H9 (cell line): Measurements from ENCODE around the gene IL1RL2. TPM values are rescaled to one million over a fixed set of nuclear protein-coding genes. Genes with fewer than 3 reads are reported as not detected.

Experiments used
- DNase-seq: peaks from one replicate; pipeline ENCODE4 v3.0.0-alpha.2; 2017
- H2AFZ ChIP-seq: one replicate; pipeline ENCODE4 v1.6.1; 2013; ENCODE audit warnings: mild to moderate bottlenecking, low read length, control low read depth, moderate library complexity
- H2AK5ac ChIP-seq: 2 replicates; pipeline ENCODE4 v1.6.1; 2013; ENCODE audit warnings: low read length, control low read depth, mixed read lengths; ENCODE audit not compliant: insufficient read length
- H2BK120ac ChIP-seq: one replicate; pipeline ENCODE4 v1.6.1; 2013; ENCODE audit warnings: low read depth, mild to moderate bottlenecking, low read length, control low read depth, inconsistent platforms; ENCODE audit not compliant: poor library complexity, severe bottlenecking
- H2BK12ac ChIP-seq: 2 replicates; pipeline ENCODE4 v1.6.1; 2013; ENCODE audit warnings: low read length, control low read depth, mixed read lengths, low read depth; ENCODE audit not compliant: insufficient read length
- H2BK15ac ChIP-seq: 2 replicates; pipeline ENCODE4 v1.6.1; 2013; ENCODE audit warnings: low read depth, low read length, control low read depth
- H2BK20ac ChIP-seq: one replicate; pipeline ENCODE4 v1.6.1; 2013; ENCODE audit warnings: low read depth, mild to moderate bottlenecking, low read length, control low read depth, inconsistent platforms; ENCODE audit not compliant: poor library complexity, severe bottlenecking
- H2BK5ac ChIP-seq: 2 replicates; pipeline ENCODE4 v1.6.1; 2013; ENCODE audit warnings: low read length, control low read depth, mixed read lengths; ENCODE audit not compliant: insufficient read length
- H3K14ac ChIP-seq: 2 replicates; pipeline ENCODE4 v1.6.1; 2013; ENCODE audit warnings: low read length, control low read depth; ENCODE audit not compliant: insufficient read depth
- H3K18ac ChIP-seq: 2 replicates; pipeline ENCODE4 v1.6.1; 2013; ENCODE audit warnings: low read depth, mild to moderate bottlenecking, mixed read lengths, low read length, control low read depth; ENCODE audit not compliant: insufficient read length
- H3K23ac ChIP-seq: 2 replicates; pipeline ENCODE4 v1.6.1; 2013; ENCODE audit warnings: low read length, control low read depth, mixed read lengths, low read depth; ENCODE audit not compliant: insufficient read length
- H3K23me2 ChIP-seq: 2 replicates; pipeline ENCODE4 v1.6.1; 2013; ENCODE audit warnings: low read depth, mild to moderate bottlenecking, mixed read lengths, low read length, control low read depth; ENCODE audit not compliant: insufficient read length, poor library complexity, severe bottlenecking
- H3K27ac ChIP-seq: 2 replicates; pipeline ENCODE4 v1.5.1; 2013; ENCODE audit warnings: low read length, control low read depth, mixed read lengths, low read depth; ENCODE audit not compliant: insufficient read length
- H3K27me3 ChIP-seq: 2 replicates; pipeline ENCODE4 v1.6.1; 2013; ENCODE audit warnings: low read length, control low read depth, inconsistent platforms; ENCODE audit not compliant: insufficient read depth
- H3K4ac ChIP-seq: 2 replicates; pipeline ENCODE4 v1.6.1; 2013; ENCODE audit warnings: low read depth, mild to moderate bottlenecking, control low read depth, inconsistent platforms, low read length, moderate library complexity
- H3K4me1 ChIP-seq: 2 replicates; pipeline ENCODE4 v1.6.1; 2013; ENCODE audit warnings: low read length, control low read depth, inconsistent platforms; ENCODE audit not compliant: insufficient read depth
- H3K4me2 ChIP-seq: 2 replicates; pipeline ENCODE4 v1.6.1; 2013; ENCODE audit warnings: low read length, control low read depth, mixed read lengths; ENCODE audit not compliant: insufficient read length, insufficient read depth
- H3K56ac ChIP-seq: 2 replicates; pipeline ENCODE4 v1.6.1; 2013; ENCODE audit warnings: low read depth, mild to moderate bottlenecking, mixed read lengths, low read length, control low read depth; ENCODE audit not compliant: insufficient read length
- H3K79me1 ChIP-seq: 2 replicates; pipeline ENCODE4 v1.6.1; 2013; ENCODE audit warnings: low read depth, mild to moderate bottlenecking, moderate library complexity, low read length, control low read depth, inconsistent platforms; ENCODE audit not compliant: insufficient read depth, poor library complexity, severe bottlenecking
- H3K79me2 ChIP-seq: 2 replicates; pipeline ENCODE4 v1.6.1; 2013; ENCODE audit warnings: low read length, control low read depth, inconsistent platforms; ENCODE audit not compliant: insufficient read depth
- H3K9ac ChIP-seq: 2 replicates; pipeline ENCODE4 v1.6.1; 2013; ENCODE audit warnings: low read length, control low read depth, mixed read lengths; ENCODE audit not compliant: insufficient read length; ENCODE audit errors: extremely low read depth
- H3K9me3 ChIP-seq: one replicate; pipeline ENCODE4 v1.6.1; 2013; ENCODE audit warnings: low read depth, low read length, inconsistent platforms; ENCODE audit not compliant: control insufficient read depth
- H3T11ph ChIP-seq: one replicate; pipeline ENCODE4 v1.6.1; 2013; ENCODE audit warnings: mild to moderate bottlenecking, low read length, control low read depth, inconsistent platforms
- H4K20me1 ChIP-seq: one replicate; pipeline ENCODE4 v1.6.1; 2013; ENCODE audit not compliant: control insufficient read depth, insufficient read length, insufficient read depth
- H4K5ac ChIP-seq: 2 replicates; pipeline ENCODE4 v1.6.1; 2013; ENCODE audit warnings: low read depth, mild to moderate bottlenecking, mixed read lengths, low read length, control low read depth; ENCODE audit not compliant: insufficient read length
- H4K8ac ChIP-seq: replicated peaks from 2 replicates; pipeline ENCODE4 v1.6.1; 2013; ENCODE audit warnings: low read length, control low read depth, mixed read lengths, low read depth; ENCODE audit not compliant: insufficient read length
- H4K91ac ChIP-seq: 2 replicates; pipeline ENCODE4 v1.6.1; 2013; ENCODE audit warnings: low read depth, mild to moderate bottlenecking, moderate library complexity, mixed read lengths, low read length, control low read depth; ENCODE audit not compliant: insufficient read length
- H3K27ac Mint-ChIP-seq, 3 experiments: 2 replicates in 2 of 3; 3 replicates in 1 of 3; pipeline ENCODE4 v1.8.0; 2020 to 2021; ENCODE audit warnings: mixed read lengths in 3 of 3, mild to moderate bottlenecking in 1 of 3, moderate library complexity in 1 of 3
- H3K27me3 Mint-ChIP-seq: 2 replicates; pipeline ENCODE4 v1.8.0; 2021; ENCODE audit warnings: low read depth, mild to moderate bottlenecking, moderate library complexity, mixed read lengths
- H3K36me3 Mint-ChIP-seq, 3 experiments: 2 replicates in 2 of 3; 3 replicates in 1 of 3; pipeline ENCODE4 v1.8.0; 2020 to 2021; ENCODE audit warnings: low read depth in 3 of 3, mixed read lengths in 3 of 3; ENCODE audit not compliant: insufficient read depth in 1 of 3
- H3K4me1 Mint-ChIP-seq, 2 experiments: 2 replicates each; pipeline ENCODE4 v1.8.0; 2020; ENCODE audit warnings: mixed read lengths in 2 of 2
- H3K4me3 Mint-ChIP-seq, 2 experiments: 2 replicates in 1 of 2; 3 replicates in 1 of 2; pipeline ENCODE4 v1.8.0; 2020 to 2021; ENCODE audit warnings: mild to moderate bottlenecking in 2 of 2, mixed read lengths in 2 of 2, moderate library complexity in 1 of 2
- H3K9me3 Mint-ChIP-seq, 2 experiments: 2 replicates in 1 of 2; 3 replicates in 1 of 2; pipeline ENCODE4 v1.8.0; 2020; ENCODE audit warnings: mild to moderate bottlenecking in 2 of 2, mixed read lengths in 2 of 2, moderate library complexity in 1 of 2
- WGBS: extraction: QIAGEN DNeasy Blood & Tissue Kit; methylation state at CpG from one replicate; pipeline ENCODE4 v1.1.7; 2013; ENCODE audit warnings: missing lambda C conversion rate, low lambda C conversion rate, mixed read lengths; ENCODE audit not compliant: insufficient read length; ENCODE audit errors: extremely low coverage; 5-methylcytosine and 5-hydroxymethylcytosine counted together
- total RNA-seq: library from RNA; stranded (reverse); gene quantifications from 2 replicates; pipeline ENCODE4 v1.2.1, GENCODE V29; 2021
- TF ChIP-seq, protein P1 (sequence below): fragments of 200-600 bp; sonication (generic); conservative IDR thresholded peaks from 3 replicates; pipeline ENCODE4 v1.8.0; 2021; ENCODE audit warnings: antibody characterized with exemption, mild to moderate bottlenecking

IL1RL2 gene
- total RNA-seq, 1 experiment from 2014 or later: not detected

DNA sequence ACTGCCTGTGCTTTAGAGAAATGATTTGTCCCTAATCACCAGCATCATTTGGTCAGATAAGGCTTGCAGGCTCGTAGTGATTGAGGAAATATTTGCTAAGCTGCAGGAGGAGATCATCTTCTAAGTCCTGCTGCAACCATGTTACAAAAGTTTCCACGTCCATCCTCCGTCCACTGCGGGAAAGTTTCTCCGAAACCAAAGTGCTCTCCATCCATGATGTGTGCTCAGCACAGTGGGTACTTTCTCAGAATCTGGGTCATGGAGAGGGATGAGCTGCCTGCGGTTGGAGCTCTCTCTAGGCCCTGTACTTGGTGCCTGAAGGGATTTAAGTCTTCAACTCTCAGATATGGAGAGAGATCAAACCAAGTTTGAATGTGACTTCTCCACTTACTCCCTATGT, 39.3 kb downstream of the IL1RL2 start:
- Histone ChIP-seq H2AFZ (no peak overlapping the region), H4K20me1 (no peaks in the 10 kb centered on the region), H3K27me3 (no peaks in the 10 kb centered on the region), H3K79me2 (no peaks in the 10 kb centered on the region), H4K91ac (no peak overlapping the region), H3K18ac (no peak overlapping the region), H2AK5ac (no peak overlapping the region), H3K4ac (no peak overlapping the region), H2BK120ac (no peak overlapping the region), H2BK12ac (no peak overlapping the region), H3K23ac (no peak overlapping the region), H2BK20ac (no peak overlapping the region), H2BK5ac (no peak overlapping the region), H3K79me1 (no peaks in the 10 kb centered on the region), H3T11ph (no peak overlapping the region), H3K14ac (no peak overlapping the region), H3K23me2 (no peaks in the 10 kb centered on the region), H3K56ac (no peak overlapping the region), H3K4me1 (0 out of 2 replicates have a peak, but pooled peaks cover 2% of the 10 kb centered on the region), H4K5ac (no peak overlapping the region), H3K9me3 (no peaks in the 10 kb centered on the region), H3K9ac (no peak overlapping the region), H3K27ac (no peak overlapping the region), H4K8ac (no peak overlapping the region), H2BK15ac (no peak overlapping the region), H3K4me2 (no peak overlapping the region)
- H3K4me3 Mint-ChIP-seq: no peak overlapping the region
- H3K9me3 Mint-ChIP-seq: no peaks in the 10 kb centered on the region
- no peak for DNase-seq
- H3K4me1 Mint-ChIP-seq: peaks cover 10 to 12% of the 10 kb centered on the region in 2 experiments
- peaks cover 4% of the 10 kb centered on the region; the same call in 1 of the 2 replicates for H3K27me3 Mint-ChIP-seq
- TF ChIP-seq, protein P1, sequence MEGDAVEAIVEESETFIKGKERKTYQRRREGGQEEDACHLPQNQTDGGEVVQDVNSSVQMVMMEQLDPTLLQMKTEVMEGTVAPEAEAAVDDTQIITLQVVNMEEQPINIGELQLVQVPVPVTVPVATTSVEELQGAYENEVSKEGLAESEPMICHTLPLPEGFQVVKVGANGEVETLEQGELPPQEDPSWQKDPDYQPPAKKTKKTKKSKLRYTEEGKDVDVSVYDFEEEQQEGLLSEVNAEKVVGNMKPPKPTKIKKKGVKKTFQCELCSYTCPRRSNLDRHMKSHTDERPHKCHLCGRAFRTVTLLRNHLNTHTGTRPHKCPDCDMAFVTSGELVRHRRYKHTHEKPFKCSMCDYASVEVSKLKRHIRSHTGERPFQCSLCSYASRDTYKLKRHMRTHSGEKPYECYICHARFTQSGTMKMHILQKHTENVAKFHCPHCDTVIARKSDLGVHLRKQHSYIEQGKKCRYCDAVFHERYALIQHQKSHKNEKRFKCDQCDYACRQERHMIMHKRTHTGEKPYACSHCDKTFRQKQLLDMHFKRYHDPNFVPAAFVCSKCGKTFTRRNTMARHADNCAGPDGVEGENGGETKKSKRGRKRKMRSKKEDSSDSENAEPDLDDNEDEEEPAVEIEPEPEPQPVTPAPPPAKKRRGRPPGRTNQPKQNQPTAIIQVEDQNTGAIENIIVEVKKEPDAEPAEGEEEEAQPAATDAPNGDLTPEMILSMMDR: no peak
- no CpG with 5 or more reads among the region's 6 CpGs for WGBS
- H3K27ac Mint-ChIP-seq: no peak overlapping the region; a peak in 1 of 7 replicates
- H3K36me3 Mint-ChIP-seq: no peaks in the 10 kb centered on the region
